Stomach (tissue), 4 donors: ENCODE results near the gene PDHA2.

Experiments
- CTCF ChIP-seq, 7 experiments: fragments of 450-650 bp in 4 of 7; fragments of 200-600 bp in 3 of 7; sonication (generic) in 3 of 7; IDR thresholded peaks; one replicate each; pipeline ENCODE4 v1.5.1; 2016 to 2019; ENCODE audit warnings: antibody characterized with exemption in 7 of 7, control low read depth in 2 of 7, mild to moderate bottlenecking in 1 of 7
- POLR2A ChIP-seq, 4 donors: fragments of 450-650 bp; IDR thresholded peaks; one replicate each; pipeline ENCODE4 v1.6.1; 2016; ENCODE audit warnings: antibody characterized with exemption in 4 of 4, control low read depth in 2 of 4, mild to moderate bottlenecking in 1 of 4, moderate library complexity in 1 of 4

- TF ChIP-seq CTCF (IDR thresholded peaks at IDR 0.05) = no peak
- TF ChIP-seq POLR2A (IDR thresholded peaks at IDR 0.05) = no peak
Measured at GRCh38 chr4:95857761-95858160, 17.9 kb downstream of the PDHA2 start.
